ENCODE data around the gene NDUFAF3. TPM values are rescaled to one million over a fixed set of nuclear protein-coding genes. Genes with fewer than 3 reads are reported as not detected.

The NDUFAF3 gene
- total RNA-seq (2021), result 36.8 to 50.3 TPM (median 49.6 TPM) in 3 replicates
- percentile 76 among the genes with signal in this experiment for Bru-seq, nascent RNA
- long read RNA-seq, experiment 1, transcript NDUFAF3-202 (5 exons, 2,012 nt), result major isoform, 52 of 65 reads
- long read RNA-seq, experiment 1, partial matches to known transcripts, result 1 of 65 reads
- long read RNA-seq, experiment 1, other reads (novel, unspliced or antisense), result 11 of 65 reads
- long read RNA-seq, experiment 2, transcript NDUFAF3-202 (5 exons, 2,012 nt), result major isoform, 65 of 73 reads
- long read RNA-seq, experiment 2, partial matches to known transcripts, result 3 of 73 reads
- long read RNA-seq, experiment 2, other reads (novel, unspliced or antisense), result 2 of 73 reads
- long read RNA-seq, experiment 3, transcript NDUFAF3-202 (5 exons, 2,012 nt), result major isoform, 11 of 12 reads
- long read RNA-seq, experiment 3, partial matches to known transcripts, result 0 of 12 reads
- long read RNA-seq, experiment 3, other reads (novel, unspliced or antisense), result 1 of 12 reads

DNA sequence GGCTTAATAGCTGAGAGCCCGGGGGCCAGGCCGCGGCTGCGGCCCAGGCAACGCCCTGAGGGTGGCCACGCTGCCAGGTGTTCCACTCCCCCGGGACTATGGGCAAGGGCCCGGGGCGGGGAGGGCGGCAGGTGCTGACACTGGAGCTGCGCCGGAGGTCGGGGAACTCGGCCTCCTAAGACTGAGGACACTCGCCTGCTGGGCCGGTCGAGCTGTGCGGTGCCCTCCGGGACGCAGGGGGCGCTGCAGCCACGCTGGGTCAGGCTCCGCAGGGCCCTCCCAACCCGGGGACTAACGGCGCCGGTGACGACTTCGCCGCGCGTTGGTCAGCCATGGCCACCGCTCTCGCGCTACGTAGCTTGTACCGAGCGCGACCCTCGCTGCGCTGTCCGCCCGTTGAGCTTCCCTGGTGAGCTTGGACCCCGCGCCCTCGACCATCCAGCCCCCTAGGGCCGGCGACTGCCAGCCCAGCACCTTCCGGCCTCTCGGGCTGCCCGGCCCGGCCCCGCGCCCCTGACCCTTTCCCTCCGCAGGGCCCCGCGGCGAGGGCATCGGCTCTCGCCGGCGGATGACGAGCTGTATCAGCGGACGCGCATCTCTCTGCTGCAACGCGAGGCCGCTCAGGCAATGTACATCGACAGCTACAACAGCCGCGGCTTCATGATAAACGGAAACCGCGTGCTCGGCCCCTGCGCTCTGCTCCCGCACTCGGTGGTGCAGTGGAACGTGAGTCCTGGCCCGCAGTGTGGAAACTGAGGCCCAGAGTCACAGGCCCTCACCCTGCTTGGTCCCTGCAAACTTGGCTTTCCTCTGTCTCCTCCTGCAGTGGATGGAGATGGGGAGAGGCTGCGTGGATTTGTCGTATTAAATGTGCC, at the start of gene NDUFAF3:
Gene NDUFAF3 (plus strand): TSS at position 309 of the 875 bp plus-strand sequence. CDS start 24 bp downstream, at position 333.
- ChIA-PET CTCF (interaction anchor here (0.6 to 8.2 kb wide), 28 partner anchors 9 to 586 kb away, joined by 3 to 124 read pairs (median 4); partner anchors contain the start of genes IP6K2, KLHDC8B, NCKIPSD and NICN1), POLR2A (interaction anchor here (0.6 to 4.3 kb wide), 13 partner anchors 9 to 518 kb away, joined by 3 to 81 read pairs (median 5); partner anchors contain the start of genes CELSR3, IP6K2, P4HTM and QARS1)
- peak within 1 kb of the TSS; percentile 92 for H3K4me3 Mint-ChIP-seq
- peaks cover 29% of the 10 kb centered on the region for H3K4me1 Mint-ChIP-seq
- DNase-seq (ENCODE audit: low spot score) (peak; percentile 97), ATAC-seq (peak; percentile 71)
- H3K9me3 Mint-ChIP-seq, result no peaks in the 10 kb centered on the region
- no peaks in the 10 kb centered on the region for H3K27me3 Mint-ChIP-seq (ENCODE audit: low read depth)
- peaks cover 47% of the 10 kb centered on the region for H3K36me3 Mint-ChIP-seq
- H3K27ac Mint-ChIP-seq, result peak within 1 kb of the TSS; percentile 98
- TF ChIP-seq ZNF317 (CRISPR knock-in tag; IDR thresholded peaks at IDR 0.05; ENCODE audit: borderline replicate concordance, low read depth) (peak; percentile 20; the same call in 1 of the 2 replicates), NR2C2 (CRISPR knock-in tag; IDR thresholded peaks at IDR 0.05) (peak; percentile 59), TCF7 (CRISPR knock-in tag; IDR thresholded peaks at IDR 0.05; ENCODE audit: low read depth) (peak; percentile 85; the same call in 1 of the 2 replicates), ZNF423 (CRISPR knock-in tag; IDR thresholded peaks at IDR 0.05) (peak; percentile 63), SMAD4 (CRISPR knock-in tag; IDR thresholded peaks at IDR 0.05) (0 out of 2 replicates have a peak, but pooled peaks have one; percentile 2), SOX15 (CRISPR knock-in tag; IDR thresholded peaks at IDR 0.05) (no peak), ELF4 (CRISPR knock-in tag; IDR thresholded peaks at IDR 0.05; ENCODE audit: low read depth) (0 out of 2 replicates have a peak, but pooled peaks have one; percentile 11), HMGA2 (CRISPR knock-in tag; IDR thresholded peaks at IDR 0.05) (no peak), FOXP1 (CRISPR knock-in tag; IDR thresholded peaks at IDR 0.05; ENCODE audit: borderline replicate concordance) (peak; percentile 79), SP1 (CRISPR knock-in tag; conservative IDR thresholded peaks at IDR 0.05) (peak; percentile 76; the same call in 1 of the 2 replicates), CREB1 (CRISPR knock-in tag; IDR thresholded peaks at IDR 0.05) (peak; percentile 84; the same call in 1 of the 2 replicates), CREM (CRISPR knock-in tag; IDR thresholded peaks at IDR 0.05) (peak; percentile 84; the same call in 1 of the 2 replicates), MAX (CRISPR knock-in tag; IDR thresholded peaks at IDR 0.05) (peak; percentile 73), ZNF263 (CRISPR knock-in tag; IDR thresholded peaks at IDR 0.05; ENCODE audit: low read depth) (no peak), AFF4 (CRISPR knock-in tag; IDR thresholded peaks at IDR 0.05; ENCODE audit: borderline replicate concordance) (0 out of 2 replicates have a peak, but pooled peaks have one; percentile 65)
- TF ChIP-seq, protein P1, sequence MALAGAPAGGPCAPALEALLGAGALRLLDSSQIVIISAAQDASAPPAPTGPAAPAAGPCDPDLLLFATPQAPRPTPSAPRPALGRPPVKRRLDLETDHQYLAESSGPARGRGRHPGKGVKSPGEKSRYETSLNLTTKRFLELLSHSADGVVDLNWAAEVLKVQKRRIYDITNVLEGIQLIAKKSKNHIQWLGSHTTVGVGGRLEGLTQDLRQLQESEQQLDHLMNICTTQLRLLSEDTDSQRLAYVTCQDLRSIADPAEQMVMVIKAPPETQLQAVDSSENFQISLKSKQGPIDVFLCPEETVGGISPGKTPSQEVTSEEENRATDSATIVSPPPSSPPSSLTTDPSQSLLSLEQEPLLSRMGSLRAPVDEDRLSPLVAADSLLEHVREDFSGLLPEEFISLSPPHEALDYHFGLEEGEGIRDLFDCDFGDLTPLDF (CRISPR knock-in tag; IDR thresholded peaks at IDR 0.05), result peak; percentile 12; the same call in 1 of the 2 replicates
- TF ChIP-seq, protein P2, sequence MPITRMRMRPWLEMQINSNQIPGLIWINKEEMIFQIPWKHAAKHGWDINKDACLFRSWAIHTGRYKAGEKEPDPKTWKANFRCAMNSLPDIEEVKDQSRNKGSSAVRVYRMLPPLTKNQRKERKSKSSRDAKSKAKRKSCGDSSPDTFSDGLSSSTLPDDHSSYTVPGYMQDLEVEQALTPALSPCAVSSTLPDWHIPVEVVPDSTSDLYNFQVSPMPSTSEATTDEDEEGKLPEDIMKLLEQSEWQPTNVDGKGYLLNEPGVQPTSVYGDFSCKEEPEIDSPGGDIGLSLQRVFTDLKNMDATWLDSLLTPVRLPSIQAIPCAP (CRISPR knock-in tag; IDR thresholded peaks at IDR 0.05), result peak; percentile 79; the same call in 1 of the 2 replicates
- TF ChIP-seq, protein P3, sequence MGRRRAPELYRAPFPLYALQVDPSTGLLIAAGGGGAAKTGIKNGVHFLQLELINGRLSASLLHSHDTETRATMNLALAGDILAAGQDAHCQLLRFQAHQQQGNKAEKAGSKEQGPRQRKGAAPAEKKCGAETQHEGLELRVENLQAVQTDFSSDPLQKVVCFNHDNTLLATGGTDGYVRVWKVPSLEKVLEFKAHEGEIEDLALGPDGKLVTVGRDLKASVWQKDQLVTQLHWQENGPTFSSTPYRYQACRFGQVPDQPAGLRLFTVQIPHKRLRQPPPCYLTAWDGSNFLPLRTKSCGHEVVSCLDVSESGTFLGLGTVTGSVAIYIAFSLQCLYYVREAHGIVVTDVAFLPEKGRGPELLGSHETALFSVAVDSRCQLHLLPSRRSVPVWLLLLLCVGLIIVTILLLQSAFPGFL (CRISPR knock-in tag; IDR thresholded peaks at IDR 0.05; ENCODE audit: borderline replicate concordance), result no peak
- TF ChIP-seq, protein P4, sequence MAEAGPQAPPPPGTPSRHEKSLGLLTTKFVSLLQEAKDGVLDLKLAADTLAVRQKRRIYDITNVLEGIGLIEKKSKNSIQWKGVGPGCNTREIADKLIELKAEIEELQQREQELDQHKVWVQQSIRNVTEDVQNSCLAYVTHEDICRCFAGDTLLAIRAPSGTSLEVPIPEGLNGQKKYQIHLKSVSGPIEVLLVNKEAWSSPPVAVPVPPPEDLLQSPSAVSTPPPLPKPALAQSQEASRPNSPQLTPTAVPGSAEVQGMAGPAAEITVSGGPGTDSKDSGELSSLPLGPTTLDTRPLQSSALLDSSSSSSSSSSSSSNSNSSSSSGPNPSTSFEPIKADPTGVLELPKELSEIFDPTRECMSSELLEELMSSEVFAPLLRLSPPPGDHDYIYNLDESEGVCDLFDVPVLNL (CRISPR knock-in tag; IDR thresholded peaks at IDR 0.05; ENCODE audit: borderline replicate concordance, low read depth), result no peak
- TF ChIP-seq, protein P5, sequence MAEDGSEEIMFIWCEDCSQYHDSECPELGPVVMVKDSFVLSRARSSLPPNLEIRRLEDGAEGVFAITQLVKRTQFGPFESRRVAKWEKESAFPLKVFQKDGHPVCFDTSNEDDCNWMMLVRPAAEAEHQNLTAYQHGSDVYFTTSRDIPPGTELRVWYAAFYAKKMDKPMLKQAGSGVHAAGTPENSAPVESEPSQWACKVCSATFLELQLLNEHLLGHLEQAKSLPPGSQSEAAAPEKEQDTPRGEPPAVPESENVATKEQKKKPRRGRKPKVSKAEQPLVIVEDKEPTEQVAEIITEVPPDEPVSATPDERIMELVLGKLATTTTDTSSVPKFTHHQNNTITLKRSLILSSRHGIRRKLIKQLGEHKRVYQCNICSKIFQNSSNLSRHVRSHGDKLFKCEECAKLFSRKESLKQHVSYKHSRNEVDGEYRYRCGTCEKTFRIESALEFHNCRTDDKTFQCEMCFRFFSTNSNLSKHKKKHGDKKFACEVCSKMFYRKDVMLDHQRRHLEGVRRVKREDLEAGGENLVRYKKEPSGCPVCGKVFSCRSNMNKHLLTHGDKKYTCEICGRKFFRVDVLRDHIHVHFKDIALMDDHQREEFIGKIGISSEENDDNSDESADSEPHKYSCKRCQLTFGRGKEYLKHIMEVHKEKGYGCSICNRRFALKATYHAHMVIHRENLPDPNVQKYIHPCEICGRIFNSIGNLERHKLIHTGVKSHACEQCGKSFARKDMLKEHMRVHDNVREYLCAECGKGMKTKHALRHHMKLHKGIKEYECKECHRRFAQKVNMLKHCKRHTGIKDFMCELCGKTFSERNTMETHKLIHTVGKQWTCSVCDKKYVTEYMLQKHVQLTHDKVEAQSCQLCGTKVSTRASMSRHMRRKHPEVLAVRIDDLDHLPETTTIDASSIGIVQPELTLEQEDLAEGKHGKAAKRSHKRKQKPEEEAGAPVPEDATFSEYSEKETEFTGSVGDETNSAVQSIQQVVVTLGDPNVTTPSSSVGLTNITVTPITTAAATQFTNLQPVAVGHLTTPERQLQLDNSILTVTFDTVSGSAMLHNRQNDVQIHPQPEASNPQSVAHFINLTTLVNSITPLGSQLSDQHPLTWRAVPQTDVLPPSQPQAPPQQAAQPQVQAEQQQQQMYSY (CRISPR knock-in tag; IDR thresholded peaks at IDR 0.05), result no peak
